Endothelial cell of umbilical vein (primary cell): ENCODE measurements around the gene ID2.

ENCODE experiments used
- CTCF ChIP-seq, 2 donors: IDR thresholded peaks; 1 replicate in 1 of 2; 2 replicates in 1 of 2; pipeline ENCODE4 v1.5.1; 2011; ENCODE audit warnings: low read length in 2 of 2, mild to moderate bottlenecking in 2 of 2, moderate library complexity in 2 of 2, control low read depth in 1 of 2, inconsistent platforms in 1 of 2, low read depth in 1 of 2; ENCODE audit not compliant: insufficient read depth in 1 of 2; ENCODE audit errors: extremely low read depth in 1 of 2
- EZH2 ChIP-seq: IDR thresholded peaks from 2 replicates; pipeline ENCODE4 v1.6.1; 2012; ENCODE audit warnings: borderline replicate concordance, low read depth, mild to moderate bottlenecking, moderate library complexity, low read length, inconsistent platforms; ENCODE audit not compliant: severe bottlenecking
- JUN ChIP-seq: IDR thresholded peaks from 2 replicates; pipeline ENCODE4 v1.6.1; 2011; ENCODE audit warnings: borderline replicate concordance, low read depth; ENCODE audit not compliant: insufficient read length, insufficient read depth
- MAX ChIP-seq: IDR thresholded peaks from 2 replicates; pipeline ENCODE4 v1.6.1; 2011; ENCODE audit not compliant: insufficient read depth, insufficient read length
- MYC ChIP-seq: IDR thresholded peaks from one replicate; pipeline ENCODE4 v1.6.1; 2011; ENCODE audit warnings: mild to moderate bottlenecking, low read depth, low read length
- POLR2A ChIP-seq: IDR thresholded peaks from 2 replicates; pipeline ENCODE4 v1.6.1; 2012; ENCODE audit warnings: low read depth, mild to moderate bottlenecking, control low read depth, low read length
- POLR2AphosphoS5 ChIP-seq: IDR thresholded peaks from 2 replicates; pipeline ENCODE4 v1.6.1; 2012; ENCODE audit warnings: low read depth, mild to moderate bottlenecking, control low read depth, low read length, moderate library complexity; ENCODE audit not compliant: insufficient read depth

GRCh38 chr2:8644605-8645175, 37.2 kb upstream of the ID2 start:
- TF ChIP-seq MAX (no peak), CTCF (IDR thresholded peaks at IDR 0.05; ENCODE audit: extremely low read depth in 1 of 2, insufficient read depth in 1 of 2, low read depth in 1 of 2, low read length in 2 of 2) (peak in 1 of 2 donors; percentile 40), EZH2 (no peak), POLR2A (no peak), MYC (no peak), JUN (no peak), POLR2AphosphoS5 (no peak)
